Right cardiac atrium (tissue), 5 donors: Measurements from ENCODE around the gene SAMD15. TPM values are rescaled to one million over a fixed set of nuclear protein-coding genes. Genes with fewer than 3 reads are reported as not detected.
"Not testable (repeated sequence)": the region's sequence is repeated elsewhere in the genome, so short reads cannot be mapped to it uniquely, and the experiment has no call there.

Experiments used
- ATAC-seq, 2 donors: fragments of 200-7000 bp; cut with Tn5 transposase; one replicate each; pipeline versions ENCODE4 v1.8.0 to v1.9.1; 2020; ENCODE audit warnings: moderate library complexity in 2 of 2, mild to moderate bottlenecking in 1 of 2
- DNase-seq, 3 donors: peaks; one replicate each; pipeline ENCODE4 v3.0.0-alpha.2; 2020
- H3K27ac ChIP-seq: one replicate; pipeline ENCODE4 v1.5.1; 2013; ENCODE audit warnings: mild to moderate bottlenecking, low read length, control low read depth, moderate library complexity
- H3K27me3 ChIP-seq: one replicate; pipeline ENCODE4 v1.6.1; 2013; ENCODE audit not compliant: control insufficient read depth, insufficient read depth
- H3K4me1 ChIP-seq: one replicate; pipeline ENCODE4 v1.6.1; 2013; ENCODE audit warnings: low read length; ENCODE audit not compliant: control insufficient read depth, insufficient read depth
- H3K4me3 ChIP-seq: one replicate; pipeline ENCODE4 v1.5.1; 2013; ENCODE audit warnings: low read length, control low read depth
- H3K9me3 ChIP-seq: one replicate; pipeline ENCODE4 v1.6.1; 2013; ENCODE audit warnings: low read length; ENCODE audit not compliant: control insufficient read depth
- WGBS: extraction: QIAGEN DNeasy Blood & Tissue Kit; methylation state at CpG from one replicate; pipeline ENCODE4 v1.1.7; 2013; 5-methylcytosine and 5-hydroxymethylcytosine counted together
- intact Hi-C, 4 donors: fragments of 100-400 bp; cut with DNase I; formaldehyde crosslinking; loops; one replicate each; pipeline versions ENCODE4 v1.11.0 to v1.14.0; 2022 to 2023
- long read RNA-seq, 4 donors: library from polyadenylated mRNA; unstranded; transcript quantifications; one replicate each; pipeline ENCODE4 v2.0.0, GENCODE V29; 2020 to 2021
- polyA plus RNA-seq: library from polyadenylated mRNA; stranded (reverse); fragments of 200-250 nt; gene quantifications from one replicate; pipeline ENCODE4 v1.2.3, GENCODE V29; 2013
- total RNA-seq, 4 donors: library from RNA; stranded (reverse); fragmentation: NEBNext Ultra II Directional; extraction: Animal tissue kit (Norgen Biotek cat#: 25700); gene quantifications; one replicate each; pipeline ENCODE4 v1.2.1, GENCODE V29; 2021
- donor health status: healthy with polysubstance abuse.
- donor health status: DM: no; HTN: yes; CAD: no.
- donor health status: DM: no; HTN: no; CAD: no.
- donor health status: DM: no; HTN: yes; CAD: no; lungs with severe emphysema.
- donor health status: DM: yes; HTN: yes; CAD: no.

Gene SAMD15
- total RNA-seq = under 1 TPM in 3 of 4 donors, not detected in 1; 0.24 to 0.49 (median 0.39) TPM
- 0.07 TPM for polyA plus RNA-seq
- long read RNA-seq, donor 1 = 0 reads
- long read RNA-seq, donor 2 = 0 reads
- long read RNA-seq, donor 3 = 0 reads
- long read RNA-seq, donor 4 = 0 reads

DNA sequence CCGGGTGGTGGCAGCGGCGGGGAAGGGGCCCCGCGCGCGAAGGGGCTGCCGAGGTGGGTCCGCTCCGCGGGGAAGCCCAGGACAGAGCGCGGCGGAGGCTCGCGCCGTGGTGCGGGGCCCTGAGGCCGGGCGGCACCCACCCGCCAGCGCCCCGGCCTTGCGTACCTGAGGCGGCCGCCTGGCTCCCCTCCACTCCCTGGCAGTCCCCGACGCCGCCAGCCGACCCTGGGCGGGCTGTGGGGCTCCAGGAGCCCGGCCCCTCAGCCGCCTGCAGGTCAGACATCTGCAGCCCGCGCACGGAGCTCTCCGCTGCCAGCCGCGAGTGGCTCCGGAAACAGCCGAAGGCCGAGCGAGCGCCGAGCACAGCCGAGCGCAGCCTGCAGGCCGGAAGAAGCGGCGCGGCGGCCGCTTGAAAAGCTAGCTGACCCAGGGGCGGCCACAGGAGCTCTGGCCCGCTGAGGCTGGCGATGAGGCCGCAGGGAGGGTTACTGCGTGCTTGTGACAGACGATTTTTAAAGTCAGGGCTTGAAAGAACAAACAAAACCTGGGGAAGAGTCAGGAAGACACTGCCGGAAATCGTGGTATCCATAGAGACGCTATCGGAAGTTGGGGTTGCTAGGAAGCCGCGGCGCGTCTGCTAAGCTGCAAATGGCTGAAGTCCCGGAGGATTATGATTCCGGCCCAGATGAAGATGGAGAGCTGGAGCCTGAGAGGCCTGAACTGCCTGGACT, at the start of gene SAMD15, which contains the start of gene TMED8:
TSS of gene SAMD15 (plus strand) at position 609 of the 731 bp plus-strand sequence. CDS start at position 649, 40 bp downstream.
TSS of gene TMED8 (minus strand) at position 324 of the 731 bp plus-strand sequence. CDS start at position 283, 41 bp downstream.
- Histone ChIP-seq H3K9me3 (no peaks in the 10 kb centered on the region), H3K4me1 (peaks cover 4% of the 10 kb centered on the region), H3K27me3 (no peaks in the 10 kb centered on the region), H3K4me3 (peak within 1 kb of the TSS; percentile 76), H3K27ac (peak within 1 kb of the TSS; percentile 77)
- WGBS = under 1% methylated on average over 69 of the region's 69 CpGs
- ATAC-seq (peak; percentile 98 to 99), DNase-seq (peak; percentile 87 to 95 (median 95))
- intact Hi-C loops = no loop called here

GRCh38 chr14:77329872-77330271, 47.3 kb upstream of the SAMD15 start:
- intact Hi-C loops = no loop called here
- 89% methylated on average over 7 of the region's 7 CpGs for WGBS
- H3K27ac ChIP-seq = no peak overlapping the region
- H3K4me3 ChIP-seq = no peak overlapping the region
- DNase-seq (no peak), ATAC-seq (no peak)
- no peaks in the 10 kb centered on the region for H3K4me1 ChIP-seq
- no peaks in the 10 kb centered on the region for H3K9me3 ChIP-seq
- H3K27me3 ChIP-seq = no peaks in the 10 kb centered on the region

DNA sequence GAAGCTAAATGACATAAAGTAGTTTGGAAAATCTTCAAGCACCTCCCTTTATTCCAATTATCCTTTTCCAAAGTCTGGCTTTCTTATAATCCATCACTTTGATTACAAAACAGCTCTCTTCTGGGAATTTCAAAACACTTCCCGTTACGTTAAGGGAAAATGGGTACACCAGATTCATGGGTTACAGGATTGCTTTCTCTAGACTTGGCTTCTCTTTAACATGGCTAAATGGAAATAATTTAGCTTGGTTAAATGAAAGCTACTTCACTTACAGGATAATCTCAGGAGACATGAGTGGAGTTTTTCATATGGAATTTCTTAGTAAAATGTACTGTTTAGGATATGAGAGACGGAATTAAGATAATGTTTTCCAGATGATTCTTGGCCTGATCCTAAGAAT, 41.6 kb upstream of the SAMD15 start:
- WGBS = 91% methylated on average over 3 of the region's 3 CpGs
- H3K27ac ChIP-seq = no peak overlapping the region
- intact Hi-C loops = no loop called here
- no peaks in the 10 kb centered on the region for H3K27me3 ChIP-seq
- no peaks in the 10 kb centered on the region for H3K4me1 ChIP-seq
- ATAC-seq = no peak
- no peaks in the 10 kb centered on the region for H3K9me3 ChIP-seq
- DNase-seq = no peak
- no peak overlapping the region for H3K4me3 ChIP-seq

DNA sequence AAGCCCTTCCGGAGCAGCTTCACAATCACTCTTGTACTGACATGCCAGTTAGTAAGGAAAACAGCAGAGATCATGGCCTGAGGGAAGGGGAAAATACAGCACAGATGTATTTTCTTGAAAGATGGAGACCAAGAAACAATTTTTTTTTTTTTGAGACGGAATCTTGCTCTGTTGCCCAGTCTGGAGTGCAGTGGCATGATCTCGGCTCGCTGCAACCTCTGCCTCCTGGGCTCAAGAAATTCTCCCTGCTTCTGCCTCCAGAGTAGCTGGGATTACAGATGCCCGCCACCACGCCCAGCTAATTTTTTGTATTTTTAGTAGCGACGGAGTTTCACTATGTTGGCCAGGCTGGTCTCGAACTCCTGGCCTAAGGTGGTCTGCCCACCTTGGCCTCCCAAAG, 39.9 kb upstream of the SAMD15 start:
- intact Hi-C loops, H3K27me3 ChIP-seq, H3K9me3 ChIP-seq, ATAC-seq, H3K4me1 ChIP-seq, H3K27ac ChIP-seq, H3K4me3 ChIP-seq, DNase-seq: not testable (repeated sequence)
- 97% methylated on average over 9 of the region's 9 CpGs for WGBS

GRCh38 chr14:77337880-77338279, 39.3 kb upstream of the SAMD15 start:
- intact Hi-C loops = no loop called here
- Histone ChIP-seq H3K4me1 (no peaks in the 10 kb centered on the region), H3K27ac (no peak overlapping the region), H3K9me3 (no peaks in the 10 kb centered on the region), H3K27me3 (no peaks in the 10 kb centered on the region), H3K4me3 (no peak overlapping the region)
- 86% methylated on average over 3 of the region's 3 CpGs for WGBS
- ATAC-seq = no peak
- DNase-seq = no peak

DNA sequence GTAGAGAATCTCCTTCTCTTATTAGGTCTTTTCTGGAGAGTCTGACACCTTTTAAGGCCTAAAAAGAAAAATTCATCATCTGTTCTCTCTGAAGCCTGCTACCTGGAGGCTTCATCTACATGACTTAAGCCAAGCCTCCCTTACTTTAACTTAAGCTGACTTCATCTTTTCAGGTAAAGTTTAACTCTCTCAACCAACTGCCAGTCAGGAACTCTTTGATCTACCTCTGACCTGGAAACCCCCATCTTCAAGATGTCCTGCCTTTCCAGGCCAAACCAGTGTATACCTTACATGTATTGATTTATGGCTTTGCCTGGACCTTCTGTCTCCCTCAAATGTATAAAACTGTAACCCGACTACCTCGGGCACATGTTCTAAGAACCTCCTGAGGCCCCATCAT, 38.9 kb upstream of the SAMD15 start:
- 88% methylated on average over 2 of the region's 2 CpGs for WGBS
- intact Hi-C loops = no loop called here

DNA sequence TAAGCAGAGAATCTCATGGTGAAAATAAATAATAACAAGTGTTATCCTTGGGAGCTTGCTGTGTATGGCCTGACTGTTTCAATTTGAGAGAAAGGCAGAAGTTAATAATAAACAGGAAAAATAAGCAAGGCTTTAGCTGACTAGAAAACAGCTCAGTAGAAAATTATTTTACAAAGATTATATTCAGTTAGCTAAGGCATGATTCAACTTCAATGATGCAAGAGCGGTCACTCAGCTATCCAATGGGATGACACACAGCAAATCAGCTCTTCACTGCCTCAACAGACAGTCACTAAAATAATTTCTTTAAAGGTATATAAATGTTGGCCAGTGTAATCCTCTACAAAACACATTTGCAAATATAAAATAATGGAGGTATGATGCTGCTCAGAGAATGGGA, 37.8 kb upstream of the SAMD15 start:
- DNase-seq (no peak), ATAC-seq (no peak)
- intact Hi-C loops = no loop called here
- Histone ChIP-seq H3K4me3 (no peak overlapping the region), H3K27ac (no peak overlapping the region), H3K9me3 (no peaks in the 10 kb centered on the region), H3K27me3 (no peaks in the 10 kb centered on the region), H3K4me1 (no peaks in the 10 kb centered on the region)
- WGBS = 97% methylated on average over 1 of the region's 1 CpG

More for the DNA sequence above, 38.9 kb upstream of the SAMD15 start:
- Histone ChIP-seq H3K4me3 (no peak overlapping the region), H3K9me3 (no peaks in the 10 kb centered on the region), H3K4me1 (no peaks in the 10 kb centered on the region), H3K27ac (no peak overlapping the region), H3K27me3 (no peaks in the 10 kb centered on the region)
- no peak for ATAC-seq
- DNase-seq = no peak

GRCh38 chr14:77340389-77340788, 36.8 kb upstream of the SAMD15 start:
- no peak for ATAC-seq
- H3K27me3 ChIP-seq = no peaks in the 10 kb centered on the region
- no peaks in the 10 kb centered on the region for H3K9me3 ChIP-seq
- H3K4me3 ChIP-seq = no peak overlapping the region
- DNase-seq = no peak
- no peak overlapping the region for H3K27ac ChIP-seq
- intact Hi-C loops = no loop called here
- WGBS = 94% methylated on average over 4 of the region's 4 CpGs
- no peaks in the 10 kb centered on the region for H3K4me1 ChIP-seq

- H3K4me1 ChIP-seq = no peaks in the 10 kb centered on the region
- WGBS = 87% methylated on average over 10 of the region's 10 CpGs
- intact Hi-C loops = no loop called here
- ATAC-seq = no peak
- no peak overlapping the region for H3K4me3 ChIP-seq
- H3K27me3 ChIP-seq = no peaks in the 10 kb centered on the region
- no peak for DNase-seq
- H3K27ac ChIP-seq = no peak overlapping the region
- no peaks in the 10 kb centered on the region for H3K9me3 ChIP-seq
These were observed 34.3 kb upstream of the SAMD15 start for GRCh38 chr14:77342726-77343397.

GRCh38 chr14:77343662-77344061, 33.5 kb upstream of the SAMD15 start:
- no peaks in the 10 kb centered on the region for H3K4me1 ChIP-seq
- intact Hi-C loops = no loop called here
- H3K4me3 ChIP-seq = no peak overlapping the region
- H3K27ac ChIP-seq = no peak overlapping the region
- H3K27me3 ChIP-seq = no peaks in the 10 kb centered on the region
- DNase-seq = no peak
- 85% methylated on average over 2 of the region's 2 CpGs for WGBS
- ATAC-seq = no peak
- H3K9me3 ChIP-seq = no peaks in the 10 kb centered on the region

GRCh38 chr14:77344377-77344996, 32.7 kb upstream of the SAMD15 start:
- DNase-seq (no peak), ATAC-seq (no peak)
- Histone ChIP-seq H3K9me3 (no peaks in the 10 kb centered on the region), H3K4me1 (no peaks in the 10 kb centered on the region), H3K27me3 (no peaks in the 10 kb centered on the region), H3K4me3 (no peak overlapping the region), H3K27ac (no peak overlapping the region)
- 91% methylated on average over 3 of the region's 3 CpGs for WGBS
- intact Hi-C loops = no loop called here
